VCaP (cell line): ENCODE measurements around the gene GRM7.
A peak's percentile ranks its signal among the peaks of the same experiment; 100 is the strongest.

ENCODE experiments used
- H3K27ac ChIP-seq: fragments of 450-650 bp; 2 replicates; pipeline ENCODE4 v1.5.1; 2017
- TF ChIP-seq, protein P1 (sequence below): fragments of 450-650 bp; conservative IDR thresholded peaks from 2 replicates; pipeline ENCODE4 v1.5.1; 2017; ENCODE audit warnings: mild to moderate bottlenecking, moderate library complexity

Gene GRM7

DNA sequence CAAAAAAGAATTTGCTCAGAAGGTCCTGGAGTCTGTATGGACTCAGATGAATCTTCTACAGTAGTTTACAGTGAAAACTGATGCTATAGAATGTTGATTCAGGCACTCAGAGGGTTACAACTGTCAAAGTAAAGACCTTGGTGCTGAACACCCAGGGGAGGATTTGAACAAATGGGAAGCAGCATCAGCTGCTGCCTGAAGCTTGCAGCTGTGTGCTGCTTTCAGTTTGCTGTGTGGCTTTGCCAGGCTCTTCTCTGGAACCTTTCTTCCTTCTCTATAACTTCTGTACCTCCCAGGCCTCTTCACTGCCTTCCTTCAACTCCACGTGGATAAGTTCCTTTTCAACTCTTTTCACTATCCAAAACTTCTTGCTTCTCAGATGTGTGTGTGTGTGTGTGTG, 214.2 kb downstream of the GRM7 start:
- H3K27ac ChIP-seq: no peak overlapping the region
- TF ChIP-seq, protein P1, sequence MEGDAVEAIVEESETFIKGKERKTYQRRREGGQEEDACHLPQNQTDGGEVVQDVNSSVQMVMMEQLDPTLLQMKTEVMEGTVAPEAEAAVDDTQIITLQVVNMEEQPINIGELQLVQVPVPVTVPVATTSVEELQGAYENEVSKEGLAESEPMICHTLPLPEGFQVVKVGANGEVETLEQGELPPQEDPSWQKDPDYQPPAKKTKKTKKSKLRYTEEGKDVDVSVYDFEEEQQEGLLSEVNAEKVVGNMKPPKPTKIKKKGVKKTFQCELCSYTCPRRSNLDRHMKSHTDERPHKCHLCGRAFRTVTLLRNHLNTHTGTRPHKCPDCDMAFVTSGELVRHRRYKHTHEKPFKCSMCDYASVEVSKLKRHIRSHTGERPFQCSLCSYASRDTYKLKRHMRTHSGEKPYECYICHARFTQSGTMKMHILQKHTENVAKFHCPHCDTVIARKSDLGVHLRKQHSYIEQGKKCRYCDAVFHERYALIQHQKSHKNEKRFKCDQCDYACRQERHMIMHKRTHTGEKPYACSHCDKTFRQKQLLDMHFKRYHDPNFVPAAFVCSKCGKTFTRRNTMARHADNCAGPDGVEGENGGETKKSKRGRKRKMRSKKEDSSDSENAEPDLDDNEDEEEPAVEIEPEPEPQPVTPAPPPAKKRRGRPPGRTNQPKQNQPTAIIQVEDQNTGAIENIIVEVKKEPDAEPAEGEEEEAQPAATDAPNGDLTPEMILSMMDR: no peak

DNA sequence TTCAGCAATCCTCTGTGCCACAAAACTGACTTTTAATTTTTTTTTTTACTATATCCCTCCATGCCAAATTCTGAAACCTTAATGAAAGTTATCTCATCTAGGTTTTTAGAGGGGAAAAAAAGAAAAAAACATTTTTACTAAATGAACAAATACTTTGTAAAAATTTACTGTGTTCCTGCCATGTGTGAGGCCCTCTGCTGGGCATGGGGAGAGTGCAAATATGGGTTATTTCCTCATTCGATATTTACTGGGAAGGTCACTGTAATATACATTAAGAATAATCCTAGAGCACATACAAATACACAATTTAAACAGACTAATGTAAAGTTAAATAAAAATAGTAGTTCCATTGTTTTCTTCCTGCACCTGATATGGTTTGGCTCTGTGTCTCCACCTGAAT, 215.0 kb downstream of the GRM7 start:
- no peak overlapping the region for H3K27ac ChIP-seq
- TF ChIP-seq, protein P1: peak; percentile 50

DNA sequence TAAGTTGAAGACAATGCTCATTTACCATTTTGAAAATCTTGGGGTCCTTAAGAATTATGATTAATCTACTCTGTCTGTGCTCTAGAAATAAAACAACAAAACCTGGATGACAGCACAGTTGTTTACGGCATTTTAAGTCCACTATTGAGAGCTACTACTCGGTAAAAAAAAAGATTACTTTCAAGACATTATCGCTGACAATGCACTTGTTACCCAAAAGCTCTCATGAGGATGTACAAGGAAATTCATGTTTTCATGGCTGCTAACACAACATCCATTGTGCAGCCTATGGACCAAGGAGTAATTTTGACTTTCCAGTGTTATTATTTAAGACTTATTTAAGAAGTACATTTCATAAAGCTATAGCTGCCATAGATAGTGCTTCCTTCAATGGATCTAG, 221.3 kb downstream of the GRM7 start:
- TF ChIP-seq, protein P1: no peak
- H3K27ac ChIP-seq: no peak overlapping the region

DNA sequence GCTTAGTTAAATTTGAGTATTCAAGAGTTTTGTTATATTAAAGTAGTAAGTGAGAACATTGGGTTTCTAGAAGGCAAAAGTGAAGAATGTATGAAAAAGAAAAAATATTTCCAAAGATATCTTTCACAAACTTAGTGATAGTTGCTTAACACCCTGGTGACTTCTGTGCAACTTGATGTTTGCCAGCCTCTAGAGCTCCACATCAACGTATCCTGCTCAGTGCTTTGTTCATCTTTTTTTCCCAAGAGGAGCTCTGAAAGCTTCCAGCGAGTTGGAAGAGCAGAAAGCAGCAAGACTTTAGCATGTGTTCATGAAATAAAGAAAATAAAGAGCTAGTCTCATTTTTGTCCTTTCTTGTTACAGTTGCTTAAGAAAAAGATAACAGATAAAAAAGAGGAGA, 225.5 kb downstream of the GRM7 start:
- TF ChIP-seq, protein P1: no peak
- no peak overlapping the region for H3K27ac ChIP-seq

DNA sequence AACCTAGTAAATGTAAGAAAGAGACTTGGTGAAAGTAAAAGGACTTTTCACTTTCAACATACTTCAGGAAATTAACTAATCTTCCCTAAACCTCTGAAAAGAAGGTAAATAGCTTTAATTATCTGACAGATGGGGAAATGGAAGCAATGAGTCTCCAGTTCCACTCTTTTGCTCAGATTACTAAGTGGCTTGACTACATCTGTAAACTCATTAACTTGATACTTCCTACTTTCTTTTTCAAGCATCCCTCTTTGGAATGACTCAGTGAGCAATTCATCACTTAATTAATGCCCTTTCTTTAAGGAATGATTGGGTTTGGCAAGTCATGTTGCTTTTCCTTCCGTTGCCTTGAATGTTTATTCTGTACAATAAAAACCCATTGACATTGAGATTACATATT, 234.2 kb downstream of the GRM7 start:
- no peak overlapping the region for H3K27ac ChIP-seq
- TF ChIP-seq, protein P1: no peak

DNA sequence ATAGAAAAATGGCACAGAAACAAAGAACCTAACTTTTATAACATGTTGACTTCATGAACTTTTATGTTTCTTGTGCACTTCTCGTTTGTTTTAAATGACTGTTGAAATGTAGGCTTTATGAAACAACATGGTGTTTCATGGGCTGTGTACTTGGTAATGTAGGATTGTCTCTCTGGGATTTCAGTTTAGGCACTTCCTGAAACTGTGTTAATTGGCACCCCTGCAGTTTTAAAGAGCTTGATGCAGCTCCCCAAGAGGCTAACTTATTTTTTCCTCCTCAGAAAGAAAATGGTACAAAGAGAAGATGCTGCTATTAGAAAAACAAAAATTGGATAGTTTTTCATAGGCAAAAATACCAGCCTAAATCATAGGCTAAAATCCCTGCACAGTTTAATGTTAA, 239.2 kb downstream of the GRM7 start:
- H3K27ac ChIP-seq: no peak overlapping the region
- TF ChIP-seq, protein P1: no peak

DNA sequence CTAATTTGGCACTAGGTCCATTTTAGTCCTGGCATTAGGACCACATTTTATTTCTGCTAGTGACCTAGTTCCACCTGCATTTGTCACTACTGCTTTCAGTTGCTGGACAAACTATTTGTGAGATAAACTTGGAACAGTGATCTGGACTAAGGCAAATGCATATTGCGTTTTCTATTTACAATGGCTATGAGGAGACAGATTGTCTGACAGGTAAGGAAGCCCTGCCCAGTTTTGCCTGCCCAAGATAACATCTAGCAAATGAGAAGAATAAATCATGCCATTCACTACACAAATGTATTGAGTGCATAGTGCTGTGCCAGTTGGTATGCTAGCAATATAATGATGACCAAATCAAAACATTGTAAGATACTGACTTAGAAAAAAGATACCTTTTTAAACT, 245.7 kb downstream of the GRM7 start:
- TF ChIP-seq, protein P1: no peak
- no peak overlapping the region for H3K27ac ChIP-seq
